Activated CD4-positive, alpha-beta memory T cell treated with anti-CD3 and anti-CD28 coated beads, Interleukin-2, amount 10 ng/mL, durations not matched to agents 7 days and 5 days (primary cell): ENCODE results near the gene TENM3. TPM values are rescaled to one million over a fixed set of nuclear protein-coding genes. Genes with fewer than 3 reads are reported as not detected.

Source experiments
- CTCF ChIA-PET: fragments of 350-600 bp; sonication (Branson Sonifier 250); formaldehyde crosslinking; loops from one replicate; lab custom pipeline; 2021; ENCODE audit warnings: antibody characterized with exemption, inconsistent platforms; lab: Charles Lee
- POLR2A ChIA-PET: fragments of 350-600 bp; sonication (Branson Sonifier 250); formaldehyde crosslinking; loops from one replicate; lab custom pipeline; 2021; ENCODE audit warnings: antibody characterized with exemption; lab: Charles Lee
- DNase-seq: peaks from one replicate; pipeline ENCODE4 v3.0.0-alpha.2; 2020
- H3K27ac Mint-ChIP-seq: one replicate; pipeline ENCODE4 v1.8.0; 2021; ENCODE audit warnings: mild to moderate bottlenecking, mixed read lengths
- H3K27me3 Mint-ChIP-seq: one replicate; pipeline ENCODE4 v1.8.0; 2021; ENCODE audit warnings: mixed read lengths
- H3K36me3 Mint-ChIP-seq: one replicate; pipeline ENCODE4 v1.8.0; 2021; ENCODE audit warnings: low read depth, mixed read lengths
- H3K4me1 Mint-ChIP-seq: one replicate; pipeline ENCODE4 v1.8.0; 2021; ENCODE audit warnings: mixed read lengths
- H3K4me3 Mint-ChIP-seq: one replicate; pipeline ENCODE4 v1.8.0; 2021; ENCODE audit warnings: mild to moderate bottlenecking, mixed read lengths
- H3K9me3 Mint-ChIP-seq: one replicate; pipeline ENCODE4 v1.8.0; 2021; ENCODE audit warnings: mixed read lengths
- total RNA-seq, 2 experiments: library from RNA; stranded (reverse); gene quantifications; one replicate each; pipeline ENCODE4 v1.2.3, GENCODE V29; 2021

The TENM3 gene
- total RNA-seq, 2 experiments from 2014 or later: not detected

- no peak overlapping the region for H3K27ac Mint-ChIP-seq
- CTCF ChIA-PET: no interaction called here
- no peak for DNase-seq
- POLR2A ChIA-PET: no interaction called here
- H3K4me3 Mint-ChIP-seq: no peak overlapping the region
- no peaks in the 10 kb centered on the region for H3K27me3 Mint-ChIP-seq
- H3K9me3 Mint-ChIP-seq: no peaks in the 10 kb centered on the region
- peaks cover 5% of the 10 kb centered on the region for H3K4me1 Mint-ChIP-seq
- no peaks in the 10 kb centered on the region for H3K36me3 Mint-ChIP-seq
Measured at GRCh38 chr4:182494103-182494502, 250.9 kb downstream of the TENM3 start.

DNA sequence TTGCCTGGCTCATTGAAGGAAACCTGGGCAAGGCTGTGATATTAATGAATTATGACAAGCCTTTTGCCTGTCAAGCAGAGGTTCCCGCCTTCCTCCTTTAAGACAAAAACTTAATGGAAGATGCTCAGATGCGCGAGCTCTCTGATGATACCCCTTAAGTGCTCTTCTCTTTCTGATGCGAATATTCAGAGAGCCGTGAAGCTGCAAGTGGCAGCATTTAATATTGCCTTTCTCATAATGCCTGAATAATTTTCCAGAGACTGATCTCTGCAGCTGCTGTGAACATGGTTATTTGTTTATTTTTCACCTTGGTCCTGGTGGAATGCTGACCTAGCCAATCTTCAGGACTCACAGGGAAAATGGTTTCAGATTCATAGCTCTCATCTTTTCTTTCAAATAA lies 251.8 kb downstream of the TENM3 start:
- DNase-seq: no peak
- Mint-ChIP-seq H3K4me1 (peaks cover 5% of the 10 kb centered on the region), H3K36me3 (no peaks in the 10 kb centered on the region), H3K9me3 (no peaks in the 10 kb centered on the region), H3K4me3 (no peak overlapping the region), H3K27me3 (no peaks in the 10 kb centered on the region), H3K27ac (no peak overlapping the region)
- POLR2A ChIA-PET: no interaction called here
- CTCF ChIA-PET: no interaction called here

DNA sequence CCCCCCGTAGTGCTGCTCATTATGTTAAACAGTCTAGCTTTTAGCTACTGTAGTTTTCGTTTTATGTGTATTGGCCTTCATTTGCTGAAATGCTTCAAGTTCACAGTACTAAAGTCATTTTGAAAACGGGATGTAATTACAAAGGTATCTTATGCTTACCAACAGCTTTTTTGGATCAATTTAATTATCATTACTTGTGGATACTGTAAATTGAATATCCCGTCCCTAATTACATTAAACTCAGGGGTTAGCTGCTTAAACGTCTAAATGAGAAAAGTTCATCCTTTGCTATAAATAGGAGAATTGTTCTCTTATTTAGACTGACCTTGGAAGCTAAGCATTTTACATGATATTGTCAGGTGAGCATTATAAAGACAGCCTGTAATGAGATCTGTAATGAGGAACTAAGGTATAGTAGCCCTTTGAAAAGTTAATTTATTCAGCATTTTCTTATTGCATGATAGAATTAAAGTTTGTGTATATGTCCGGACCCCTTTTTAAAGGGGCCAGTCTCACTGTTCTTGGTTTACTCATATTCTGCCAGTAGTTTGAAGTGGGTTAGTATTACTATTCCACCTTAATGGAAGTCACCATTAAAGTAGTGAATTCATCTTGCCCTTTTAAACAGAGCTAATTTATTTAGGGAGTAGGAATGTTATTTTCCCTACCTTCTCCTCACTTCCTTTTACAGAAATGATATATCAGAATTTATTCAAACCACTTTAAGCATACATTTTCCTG lies 252.6 kb downstream of the TENM3 start:
- no peak for DNase-seq
- Mint-ChIP-seq H3K36me3 (no peaks in the 10 kb centered on the region), H3K27ac (no peak overlapping the region), H3K27me3 (no peaks in the 10 kb centered on the region), H3K9me3 (no peaks in the 10 kb centered on the region), H3K4me1 (peaks cover 5% of the 10 kb centered on the region), H3K4me3 (no peak overlapping the region)
- CTCF ChIA-PET: no interaction called here
- POLR2A ChIA-PET: no interaction called here

DNA sequence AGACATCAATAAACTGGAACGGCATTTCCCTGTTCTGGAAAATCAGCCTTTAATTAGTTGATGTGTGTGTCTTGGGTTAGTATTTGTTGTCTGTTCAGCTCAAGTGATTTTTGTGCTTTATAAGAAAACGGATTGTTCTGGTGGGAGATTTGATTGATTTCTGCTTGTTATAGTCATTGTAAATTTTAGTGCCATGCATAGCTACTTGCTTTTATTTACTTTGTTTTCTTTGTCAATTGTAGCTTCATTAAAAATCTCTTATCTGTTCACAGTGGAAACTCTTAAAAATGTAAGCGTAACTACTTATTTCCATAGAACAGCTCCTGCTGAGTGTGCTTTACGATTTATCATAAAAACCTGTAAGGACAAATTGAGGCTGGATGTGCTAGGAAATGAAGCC lies 253.2 kb downstream of the TENM3 start:
- no peaks in the 10 kb centered on the region for H3K36me3 Mint-ChIP-seq
- ChIA-PET CTCF (no interaction called here), POLR2A (no interaction called here)
- no peaks in the 10 kb centered on the region for H3K9me3 Mint-ChIP-seq
- no peak overlapping the region for H3K4me3 Mint-ChIP-seq
- no peak for DNase-seq
- H3K4me1 Mint-ChIP-seq: peaks cover 5% of the 10 kb centered on the region
- no peaks in the 10 kb centered on the region for H3K27me3 Mint-ChIP-seq
- H3K27ac Mint-ChIP-seq: no peak overlapping the region

GRCh38 chr4:182502064-182502463 lies 258.9 kb downstream of the TENM3 start:
- DNase-seq: no peak
- H3K9me3 Mint-ChIP-seq: no peaks in the 10 kb centered on the region
- H3K4me3 Mint-ChIP-seq: no peak overlapping the region
- ChIA-PET POLR2A (no interaction called here), CTCF (no interaction called here)
- H3K36me3 Mint-ChIP-seq: no peaks in the 10 kb centered on the region
- peaks cover 9% of the 10 kb centered on the region for H3K27me3 Mint-ChIP-seq
- H3K4me1 Mint-ChIP-seq: no peaks in the 10 kb centered on the region
- no peak overlapping the region for H3K27ac Mint-ChIP-seq

DNA sequence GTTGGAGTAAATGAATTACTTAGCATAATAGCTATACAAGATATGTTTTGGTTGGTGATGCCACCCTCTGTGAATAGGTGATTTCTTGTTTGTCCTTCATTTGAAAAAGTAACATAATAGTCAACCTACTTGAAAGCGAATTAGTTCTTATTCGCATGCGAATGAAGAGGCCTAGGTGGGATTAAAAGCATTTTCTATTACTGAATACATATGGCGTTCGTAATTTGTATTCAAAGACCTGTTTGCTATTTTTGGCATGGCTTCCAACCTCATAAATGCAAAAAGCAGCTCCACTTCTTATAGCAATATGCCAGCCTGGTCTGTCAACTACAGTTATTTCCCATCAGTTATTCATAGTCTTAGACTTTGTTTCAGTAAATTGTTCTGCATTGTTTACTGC lies 261.3 kb downstream of the TENM3 start:
- ChIA-PET CTCF (no interaction called here), POLR2A (no interaction called here)
- Mint-ChIP-seq H3K4me3 (no peak overlapping the region), H3K9me3 (no peaks in the 10 kb centered on the region), H3K27ac (no peak overlapping the region), H3K27me3 (peaks cover 9% of the 10 kb centered on the region), H3K4me1 (no peaks in the 10 kb centered on the region), H3K36me3 (no peaks in the 10 kb centered on the region)
- DNase-seq: no peak

GRCh38 chr4:182507805-182508204 lies 264.6 kb downstream of the TENM3 start:
- H3K4me3 Mint-ChIP-seq: no peak overlapping the region
- CTCF ChIA-PET: no interaction called here
- no peak for DNase-seq
- H3K27ac Mint-ChIP-seq: no peak overlapping the region
- H3K27me3 Mint-ChIP-seq: peaks cover 11% of the 10 kb centered on the region
- H3K4me1 Mint-ChIP-seq: no peaks in the 10 kb centered on the region
- no peaks in the 10 kb centered on the region for H3K9me3 Mint-ChIP-seq
- H3K36me3 Mint-ChIP-seq: no peaks in the 10 kb centered on the region
- POLR2A ChIA-PET: no interaction called here

DNA sequence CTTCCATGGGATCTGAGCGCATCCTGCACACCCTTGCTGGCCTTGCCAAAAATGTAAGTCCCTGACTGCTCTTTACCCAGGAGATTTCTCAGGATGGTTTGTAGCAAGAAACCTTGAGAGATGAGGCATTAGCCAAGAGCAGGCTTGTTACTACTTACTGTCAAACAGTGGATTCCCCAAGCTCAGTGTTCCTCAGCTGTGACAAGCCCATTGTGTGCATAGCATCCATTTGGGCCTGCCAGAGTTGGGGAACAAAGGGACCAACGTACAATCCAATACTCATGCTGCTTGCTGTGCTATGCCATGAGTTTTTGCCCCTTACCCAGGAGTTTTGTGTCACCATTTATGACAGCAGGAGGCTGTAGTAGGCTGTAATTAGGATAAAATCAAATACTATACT lies 267.6 kb downstream of the TENM3 start:
- Mint-ChIP-seq H3K4me3 (no peak overlapping the region), H3K27me3 (peaks cover 1% of the 10 kb centered on the region), H3K36me3 (no peaks in the 10 kb centered on the region), H3K9me3 (no peaks in the 10 kb centered on the region), H3K4me1 (no peaks in the 10 kb centered on the region), H3K27ac (no peak overlapping the region)
- DNase-seq: no peak
- CTCF ChIA-PET: no interaction called here
- POLR2A ChIA-PET: no interaction called here

DNA sequence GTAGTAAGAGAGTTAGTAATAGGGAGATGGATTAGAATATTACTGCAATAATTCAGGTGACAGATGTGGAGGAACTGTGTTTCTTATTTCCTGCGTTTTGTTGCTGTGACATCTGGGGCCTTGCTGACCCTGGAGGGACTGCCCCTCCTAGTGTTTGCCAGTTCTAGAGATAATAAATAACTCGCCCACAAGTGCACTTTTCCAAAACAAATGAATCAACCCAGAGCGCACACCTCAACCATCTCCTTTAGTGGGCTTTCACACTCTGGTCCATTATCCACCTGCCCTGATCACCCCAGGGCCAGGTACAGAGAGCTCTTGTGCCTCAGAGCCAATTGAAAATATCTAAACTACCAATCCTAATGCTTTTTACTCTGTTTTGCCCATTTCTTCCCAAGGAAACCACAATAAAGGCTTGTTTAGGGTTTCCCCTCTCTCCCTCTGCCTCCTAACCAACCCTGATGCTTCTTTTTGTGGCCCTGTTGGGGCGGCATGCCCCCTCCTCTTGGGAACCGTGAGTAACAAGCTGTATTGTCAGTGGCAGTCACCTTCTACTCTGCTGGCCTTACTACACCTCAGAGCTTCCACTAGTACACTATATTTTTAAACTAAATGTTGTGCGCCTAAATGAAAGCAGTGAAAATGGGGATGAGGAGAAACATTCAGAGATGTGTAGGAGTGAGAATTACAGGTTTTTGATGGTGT lies 270.5 kb downstream of the TENM3 start:
- Mint-ChIP-seq H3K4me3 (no peak overlapping the region), H3K36me3 (no peaks in the 10 kb centered on the region), H3K27me3 (peaks cover 1% of the 10 kb centered on the region), H3K9me3 (no peaks in the 10 kb centered on the region), H3K4me1 (no peaks in the 10 kb centered on the region), H3K27ac (no peak overlapping the region)
- CTCF ChIA-PET: no interaction called here
- DNase-seq: no peak
- POLR2A ChIA-PET: no interaction called here

- Mint-ChIP-seq H3K4me3 (no peak overlapping the region), H3K36me3 (no peaks in the 10 kb centered on the region), H3K27me3 (peaks cover 4% of the 10 kb centered on the region), H3K9me3 (no peaks in the 10 kb centered on the region), H3K27ac (no peak overlapping the region), H3K4me1 (no peaks in the 10 kb centered on the region)
- ChIA-PET CTCF (no interaction called here), POLR2A (no interaction called here)
- no peak for DNase-seq
Measured at GRCh38 chr4:182518421-182518820, 275.2 kb downstream of the TENM3 start.

- H3K27ac Mint-ChIP-seq: no peak overlapping the region
- ChIA-PET CTCF (no interaction called here), POLR2A (no interaction called here)
- H3K4me3 Mint-ChIP-seq: no peak overlapping the region
- no peak for DNase-seq
- no peaks in the 10 kb centered on the region for H3K36me3 Mint-ChIP-seq
- no peaks in the 10 kb centered on the region for H3K9me3 Mint-ChIP-seq
- H3K4me1 Mint-ChIP-seq: no peaks in the 10 kb centered on the region
- peaks cover 4% of the 10 kb centered on the region for H3K27me3 Mint-ChIP-seq
Measured at GRCh38 chr4:182519528-182519927, 276.3 kb downstream of the TENM3 start.

DNA sequence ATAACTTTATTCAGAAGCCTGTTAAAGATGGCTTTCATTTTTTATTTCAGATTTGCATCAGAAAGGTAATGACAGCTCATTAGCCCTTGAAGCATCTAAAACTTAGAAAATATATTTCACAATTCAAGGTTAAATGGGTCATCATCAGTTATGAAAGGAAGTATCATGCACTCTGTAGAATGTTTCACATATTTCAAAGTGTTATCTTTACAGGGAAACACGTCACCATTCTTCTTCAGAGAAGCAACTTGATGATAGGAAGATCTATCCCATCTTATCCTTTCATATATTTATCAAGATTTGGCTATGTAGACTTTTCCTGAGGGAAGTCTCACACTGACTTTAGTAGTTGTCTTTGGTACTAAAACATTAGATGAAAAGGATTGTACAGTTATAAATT lies 277.8 kb downstream of the TENM3 start:
- Mint-ChIP-seq H3K4me1 (no peaks in the 10 kb centered on the region), H3K36me3 (no peaks in the 10 kb centered on the region), H3K4me3 (no peak overlapping the region), H3K27me3 (peaks cover 4% of the 10 kb centered on the region), H3K27ac (no peak overlapping the region), H3K9me3 (no peaks in the 10 kb centered on the region)
- DNase-seq: no peak
- ChIA-PET POLR2A (no interaction called here), CTCF (no interaction called here)

DNA sequence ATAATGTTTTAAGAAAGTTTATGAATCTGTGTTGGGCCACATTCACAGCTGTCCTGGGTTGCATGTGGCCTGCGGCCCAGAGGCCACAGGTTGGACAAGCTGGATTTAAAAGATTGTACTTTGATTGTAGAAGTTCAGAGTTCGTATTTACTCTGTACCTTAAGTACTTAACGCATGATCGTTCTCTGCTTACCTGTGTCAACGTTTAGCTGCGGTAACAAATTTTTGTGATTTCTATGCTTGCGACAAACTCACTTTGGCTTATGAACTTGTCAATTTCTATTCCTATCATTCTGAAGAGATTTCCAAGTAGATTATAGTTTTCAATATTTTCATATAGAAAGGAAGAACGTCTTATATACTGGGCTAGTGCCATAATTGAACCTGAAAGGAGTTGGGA lies 285.6 kb downstream of the TENM3 start:
- Mint-ChIP-seq H3K27ac (no peak overlapping the region), H3K4me3 (no peak overlapping the region), H3K27me3 (no peaks in the 10 kb centered on the region), H3K36me3 (no peaks in the 10 kb centered on the region), H3K4me1 (no peaks in the 10 kb centered on the region), H3K9me3 (no peaks in the 10 kb centered on the region)
- no peak for DNase-seq
- POLR2A ChIA-PET: no interaction called here
- CTCF ChIA-PET: no interaction called here

DNA sequence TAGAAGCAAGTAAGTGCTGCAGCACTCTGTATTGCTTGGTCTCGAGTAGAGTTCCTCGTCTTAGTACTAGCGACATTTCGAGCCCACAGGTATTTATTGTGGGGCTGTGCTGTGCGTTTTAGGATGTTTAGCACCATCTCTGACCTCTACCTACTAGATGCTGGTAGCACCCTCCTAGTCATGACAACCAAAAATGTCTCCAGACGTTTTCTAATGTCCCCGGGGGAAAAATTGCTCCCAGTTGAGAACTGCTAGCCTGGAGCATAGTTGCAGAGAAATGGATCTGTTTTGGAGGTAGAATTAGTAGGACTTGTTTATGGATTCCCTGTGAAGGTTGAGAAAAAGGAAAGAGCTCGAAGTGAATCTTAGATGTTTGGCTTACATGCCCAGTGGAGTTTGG lies 287.2 kb downstream of the TENM3 start:
- no peaks in the 10 kb centered on the region for H3K4me1 Mint-ChIP-seq
- no peak overlapping the region for H3K4me3 Mint-ChIP-seq
- no peaks in the 10 kb centered on the region for H3K9me3 Mint-ChIP-seq
- POLR2A ChIA-PET: no interaction called here
- CTCF ChIA-PET: no interaction called here
- H3K27ac Mint-ChIP-seq: no peak overlapping the region
- no peaks in the 10 kb centered on the region for H3K36me3 Mint-ChIP-seq
- no peak for DNase-seq
- no peaks in the 10 kb centered on the region for H3K27me3 Mint-ChIP-seq
